NOMO-1 treated with dmso at 0.1 percent for 144 hours (cell line): Measurements from ENCODE around the gene NWD2.
A peak's percentile ranks its signal among the peaks of the same experiment; 100 is the strongest.

Experiments
- DNase-seq: peaks from one replicate; lab custom pipeline; 2025; ENCODE audit not compliant: unreplicated experiment; lab: John Stamatoyannopoulos, UW

NWD2 gene

GRCh38 chr4:37299468-37299867, 54.9 kb downstream of the NWD2 start:
- DNase-seq, result no peak

DNA sequence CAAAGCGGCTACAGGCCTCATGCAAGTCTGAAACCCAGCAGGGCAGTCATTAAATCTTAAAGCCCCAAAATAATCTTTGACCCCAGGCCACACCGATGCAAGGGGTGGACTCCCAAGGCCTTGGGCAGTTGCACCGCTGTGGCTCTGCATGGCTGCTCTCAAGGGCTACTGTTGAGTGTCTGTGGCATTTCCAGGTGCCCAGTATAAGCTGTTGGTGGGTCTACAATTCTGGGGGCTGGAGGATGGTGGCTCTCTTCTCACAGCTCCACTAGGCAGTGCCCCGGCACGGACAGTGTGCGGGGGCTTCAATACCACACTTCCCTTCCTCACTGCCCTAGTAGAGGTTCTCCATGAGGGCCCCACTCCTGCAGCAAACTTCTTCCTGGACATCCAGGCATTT, 60.1 kb downstream of the NWD2 start:
- no peak for DNase-seq

- no peak for DNase-seq
These were observed 61.4 kb downstream of the NWD2 start for GRCh38 chr4:37305984-37306383.

GRCh38 chr4:37317104-37317643, 72.6 kb downstream of the NWD2 start:
- DNase-seq, result no peak

DNA sequence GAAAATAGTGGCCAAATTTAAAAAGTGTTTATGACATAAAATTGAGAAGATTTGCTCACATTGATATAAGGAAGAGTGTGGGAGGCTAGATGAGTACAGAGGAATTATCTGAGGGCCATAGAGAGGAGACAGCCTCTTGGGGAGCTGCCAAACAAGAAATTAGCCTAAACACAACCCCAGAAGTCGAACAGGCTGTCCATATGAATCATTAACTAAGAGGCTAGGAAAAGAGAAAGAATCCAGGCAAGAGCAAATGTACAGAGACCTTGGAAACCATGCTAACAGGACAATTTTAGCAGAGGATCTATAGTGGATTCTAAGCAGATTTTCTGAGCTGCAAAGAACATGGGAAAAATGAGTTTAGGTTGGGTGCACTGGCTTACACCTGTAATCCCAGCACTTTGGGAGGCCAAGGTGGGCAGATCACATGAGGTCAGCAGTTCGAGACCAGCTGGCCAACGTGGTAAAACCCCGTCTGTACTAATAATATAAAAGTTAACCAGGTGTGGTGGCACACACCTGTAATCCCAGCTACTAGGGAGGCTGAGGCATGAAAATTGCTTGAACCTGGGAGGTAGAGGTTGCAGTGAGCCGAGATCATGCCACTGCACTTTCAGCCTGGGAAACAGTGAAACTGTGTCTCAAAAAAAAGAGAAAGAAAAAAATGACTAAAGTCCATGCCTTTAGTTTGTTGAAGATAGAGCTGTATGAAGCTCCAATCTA, 76.1 kb downstream of the NWD2 start:
- DNase-seq, result no peak

DNA sequence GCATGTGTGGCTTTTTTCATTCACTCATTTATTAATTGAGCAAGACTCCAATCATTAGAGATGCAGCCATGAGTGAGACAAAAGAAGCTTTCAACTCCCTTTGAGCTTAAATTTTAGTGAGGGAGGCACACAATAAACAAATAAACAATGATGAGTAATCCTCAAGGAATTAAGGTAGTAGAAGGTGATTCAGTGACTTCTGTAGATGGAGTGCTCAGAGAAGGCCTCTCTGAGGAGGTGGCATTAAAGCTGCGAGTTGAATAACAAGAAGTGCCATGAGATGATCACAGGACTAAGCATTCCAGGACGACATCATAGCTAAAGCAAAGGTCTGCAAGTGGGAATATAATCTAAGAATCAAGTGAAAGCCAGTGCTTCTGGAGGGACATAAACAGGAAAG, 77.6 kb downstream of the NWD2 start:
- no peak for DNase-seq

DNA sequence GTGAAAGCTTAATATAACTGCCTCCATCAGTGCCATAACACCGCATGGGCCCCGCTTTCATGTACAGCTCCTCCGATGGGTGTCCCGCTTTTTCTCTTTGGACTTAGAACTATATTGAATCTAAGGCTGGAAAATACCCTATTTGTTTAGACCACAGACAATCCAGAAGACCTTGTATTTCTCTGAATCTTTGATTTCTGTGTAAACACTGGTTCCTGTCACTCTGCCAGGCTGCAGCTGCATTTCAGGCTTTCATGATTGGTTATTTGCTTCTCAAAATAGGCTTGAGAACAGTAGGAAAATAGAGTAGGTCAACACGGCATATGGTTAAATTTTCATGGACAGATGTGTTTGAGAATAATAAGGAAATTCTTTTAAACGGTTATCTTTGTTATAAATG, 80.0 kb downstream of the NWD2 start:
- no peak for DNase-seq

DNA sequence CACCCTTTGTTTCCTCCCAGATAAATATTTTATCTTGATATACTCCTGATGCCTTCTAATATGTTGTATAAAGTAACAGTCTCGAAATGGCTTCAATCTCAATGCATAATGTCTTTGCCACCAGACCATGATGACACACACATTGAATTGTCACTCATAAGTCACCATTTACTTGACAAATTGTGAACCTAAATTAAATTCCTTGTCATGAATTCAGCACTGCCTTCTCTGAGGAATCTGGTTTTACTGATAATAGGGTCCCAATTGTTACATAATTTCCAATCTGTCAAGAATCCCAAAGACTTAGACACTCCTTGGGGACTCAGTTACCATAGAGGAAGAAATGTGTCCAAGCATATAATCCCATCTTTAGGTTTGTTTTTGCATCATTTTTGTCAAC, 82.3 kb downstream of the NWD2 start:
- DNase-seq, result no peak

DNA sequence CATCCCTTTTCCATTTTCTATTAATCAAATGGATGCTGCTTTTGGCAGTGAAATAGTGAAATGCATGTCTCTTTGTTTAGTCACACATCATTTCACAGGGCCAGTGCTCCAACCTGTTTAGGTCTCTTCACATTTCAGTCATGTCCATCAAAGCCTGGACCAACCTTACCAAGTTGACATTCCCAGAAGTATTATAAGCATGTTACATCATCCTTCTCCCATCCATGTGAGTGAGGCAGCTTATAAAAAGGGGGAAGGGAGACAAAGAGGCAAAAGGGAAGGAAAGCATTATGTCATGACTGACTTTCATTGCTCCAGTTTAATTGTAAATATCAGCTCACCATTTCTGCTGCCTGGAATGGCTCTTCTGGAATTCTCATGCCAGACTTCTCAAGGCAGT, 94.4 kb downstream of the NWD2 start:
- no peak for DNase-seq

GRCh38 chr4:37358748-37359147, 114.2 kb downstream of the NWD2 start:
- DNase-seq, result no peak

DNA sequence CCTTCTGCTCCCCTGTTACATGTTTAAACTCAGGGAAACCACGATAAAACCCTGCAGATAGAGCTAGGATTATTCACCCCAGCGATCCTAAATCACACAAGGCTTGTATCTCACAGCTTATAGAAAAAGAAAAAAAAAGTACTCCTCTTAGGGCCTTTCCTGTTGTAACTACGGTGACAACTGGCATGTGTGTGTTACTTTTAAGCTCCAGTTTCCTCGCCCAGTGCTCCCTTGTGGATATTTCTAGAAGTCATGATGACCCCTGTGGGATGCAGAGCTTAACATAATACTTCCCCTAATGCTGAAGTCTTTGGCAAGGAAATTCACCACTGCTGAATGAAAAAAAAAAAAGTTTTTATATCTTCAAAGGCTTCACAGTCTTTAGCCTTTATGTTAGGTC, 114.7 kb downstream of the NWD2 start:
- no peak for DNase-seq

- DNase-seq, result no peak
These were observed 121.3 kb downstream of the NWD2 start for GRCh38 chr4:37365888-37366287.

GRCh38 chr4:37367901-37368300, 123.4 kb downstream of the NWD2 start:
- peak; percentile 13 for DNase-seq

- no peak for DNase-seq
These were observed 125.5 kb downstream of the NWD2 start for GRCh38 chr4:37370052-37370451.

GRCh38 chr4:37381040-37381668, 136.6 kb downstream of the NWD2 start:
- no peak for DNase-seq

GRCh38 chr4:37383579-37384229, 139.2 kb downstream of the NWD2 start:
- DNase-seq, result no peak

DNA sequence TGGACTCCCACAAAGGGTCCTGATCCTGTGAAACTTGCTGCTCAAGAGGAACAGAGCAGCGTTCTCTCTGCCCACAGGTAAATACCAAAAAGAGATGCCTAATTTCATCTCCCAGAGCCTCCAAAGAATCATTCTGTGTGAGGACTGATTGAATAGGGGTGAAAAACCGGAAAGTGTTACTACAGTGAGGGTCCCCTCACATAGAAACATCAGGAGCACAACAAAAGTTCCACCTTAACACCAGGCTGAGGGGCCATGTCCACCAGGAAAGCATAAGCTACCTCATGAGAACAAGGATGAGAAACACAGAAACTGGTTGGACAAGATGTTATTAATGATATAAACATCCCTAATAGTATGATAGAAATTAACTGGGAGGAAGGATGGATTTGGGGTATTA, 140.9 kb downstream of the NWD2 start:
- no peak for DNase-seq

DNA sequence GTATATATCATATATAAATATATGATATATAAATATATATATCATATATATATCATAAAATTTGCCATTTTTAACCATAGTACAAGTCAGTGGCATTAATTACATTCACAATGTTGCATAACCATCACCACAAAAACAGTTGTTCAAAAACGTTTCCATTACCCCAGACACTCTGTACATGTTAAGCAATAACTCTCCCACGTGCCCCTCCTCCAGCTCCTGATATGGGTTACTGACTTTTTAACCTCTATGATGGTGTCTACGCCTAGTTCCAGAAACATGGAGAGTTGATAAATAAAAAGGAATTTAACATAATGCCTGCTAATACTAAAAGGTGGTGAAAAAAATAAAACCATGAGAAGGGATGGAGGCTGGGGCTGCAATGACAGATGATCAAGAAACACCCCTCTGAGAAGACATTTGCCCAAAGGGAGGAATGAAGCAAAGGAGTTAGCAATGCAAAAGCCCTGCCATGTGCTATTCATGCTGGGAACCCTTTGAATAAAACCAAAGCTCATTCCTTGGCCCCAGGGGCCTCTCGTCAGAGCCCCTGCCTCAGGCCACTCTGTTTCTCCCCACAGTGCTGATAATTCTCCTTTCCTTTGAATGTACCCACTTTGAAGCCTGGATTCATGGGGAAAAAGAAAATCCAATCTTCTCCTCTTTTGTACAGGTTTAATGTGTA, 144.3 kb downstream of the NWD2 start:
- peak; percentile 57 for DNase-seq

DNA sequence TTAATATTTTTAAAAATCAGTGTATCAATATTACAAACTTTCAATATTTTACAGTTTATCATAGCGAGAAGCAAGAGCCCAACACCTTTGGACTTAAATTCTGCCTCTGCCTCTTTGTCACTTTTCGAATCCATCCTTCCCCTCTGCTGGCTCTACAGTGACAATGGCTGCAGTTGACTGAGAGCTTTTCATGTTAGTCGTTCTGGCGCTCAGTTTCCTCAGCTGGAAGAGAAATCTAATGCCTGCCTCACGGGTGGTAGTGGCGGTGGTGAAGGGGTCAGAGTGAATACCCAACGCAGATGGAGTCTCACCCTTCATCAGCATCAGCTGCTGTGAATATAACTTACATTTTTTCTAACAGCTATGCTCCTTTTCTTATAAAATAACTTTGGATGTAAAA, 144.8 kb downstream of the NWD2 start:
- no peak for DNase-seq

DNA sequence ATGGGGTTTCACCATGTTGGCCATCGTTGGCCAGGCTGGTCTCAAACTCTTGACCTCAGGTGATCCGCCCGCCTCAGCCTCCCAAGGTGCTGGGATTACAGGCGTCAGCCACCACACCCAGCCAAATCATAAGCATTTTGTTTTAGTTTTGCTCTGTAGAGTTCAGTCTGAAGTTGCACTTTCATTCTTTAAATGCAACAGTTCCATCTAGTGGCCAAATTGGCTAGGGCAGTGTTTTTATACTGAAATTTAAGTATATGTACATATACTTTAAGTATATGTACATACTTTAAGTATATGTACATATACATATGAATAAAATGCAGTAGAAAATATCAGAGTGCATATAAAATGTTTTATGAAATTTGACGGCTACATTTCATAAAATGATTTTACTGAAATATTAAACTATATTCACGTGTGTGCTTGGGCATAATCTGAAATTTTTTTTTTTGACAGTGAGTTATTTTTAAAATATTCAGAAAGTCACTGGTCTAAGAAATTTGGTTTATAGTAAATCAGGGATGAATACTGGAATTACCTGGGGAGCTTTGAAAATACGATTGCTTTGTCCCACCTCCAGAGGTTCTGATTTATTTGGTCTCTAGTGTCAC, 145.5 kb downstream of the NWD2 start:
- DNase-seq, result peak; percentile 50
